ENCODE results near the gene ZSCAN10.
"Not testable (repeated sequence)": the region's sequence is repeated elsewhere in the genome, so short reads cannot be mapped to it uniquely, and the experiment has no call there.

Gene ZSCAN10

GRCh38 chr16:3098459-3099394 is at the start of gene ZSCAN10:
TSS of gene ZSCAN10 (minus strand) at chr16:3099294. CDS start at chr16:3092937, 6,357 bp downstream.
- no peak for DNase-seq (ENCODE audit: low spot score)

GRCh38 chr16:3148256-3149192 is 49.4 kb upstream of the ZSCAN10 start:
- no peak for DNase-seq (ENCODE audit: low spot score)

- no peak for DNase-seq (ENCODE audit: low spot score)
Measured at GRCh38 chr16:3147757-3148104, 48.6 kb upstream of the ZSCAN10 start.

- no peak for DNase-seq (ENCODE audit: low spot score)
Measured at GRCh38 chr16:3147046-3147756, 48.1 kb upstream of the ZSCAN10 start.

GRCh38 chr16:3145660-3146059 is 46.6 kb upstream of the ZSCAN10 start:
- DNase-seq (ENCODE audit: low spot score): no peak

- no peak for DNase-seq (ENCODE audit: low spot score)
Measured at GRCh38 chr16:3145151-3145550, 46.1 kb upstream of the ZSCAN10 start.

GRCh38 chr16:3144321-3144983 is 45.4 kb upstream of the ZSCAN10 start:
- no peak for DNase-seq (ENCODE audit: low spot score)

- no peak for DNase-seq (ENCODE audit: low spot score)
Measured at GRCh38 chr16:3143598-3144320, 44.7 kb upstream of the ZSCAN10 start.

GRCh38 chr16:3143189-3143588 is 44.1 kb upstream of the ZSCAN10 start:
- no peak for DNase-seq (ENCODE audit: low spot score)

- DNase-seq (ENCODE audit: low spot score): no peak
Measured at GRCh38 chr16:3142770-3143169, 43.7 kb upstream of the ZSCAN10 start.

- DNase-seq (ENCODE audit: low spot score): no peak
Measured at GRCh38 chr16:3142327-3142726, 43.2 kb upstream of the ZSCAN10 start.

GRCh38 chr16:3141781-3142311 is 42.8 kb upstream of the ZSCAN10 start:
- DNase-seq (ENCODE audit: low spot score): no peak

GRCh38 chr16:3140603-3141427 is 41.7 kb upstream of the ZSCAN10 start:
- no peak for DNase-seq (ENCODE audit: low spot score)

- DNase-seq (ENCODE audit: low spot score): not testable (repeated sequence)
Measured at GRCh38 chr16:3139561-3139960, 40.5 kb upstream of the ZSCAN10 start.

- DNase-seq (ENCODE audit: low spot score): no peak
Measured at GRCh38 chr16:3138823-3139426, 39.8 kb upstream of the ZSCAN10 start.

GRCh38 chr16:3138342-3138741 is 39.2 kb upstream of the ZSCAN10 start:
- DNase-seq (ENCODE audit: low spot score): no peak

- DNase-seq (ENCODE audit: low spot score): no peak
Measured at GRCh38 chr16:3137267-3137666, 38.2 kb upstream of the ZSCAN10 start.

GRCh38 chr16:3135126-3135715 is 36.1 kb upstream of the ZSCAN10 start:
- DNase-seq (ENCODE audit: low spot score): no peak

Measured in AG20443 (cell line).